ENCODE measurements around the gene CNTNAP2. TPM values are rescaled to one million over a fixed set of nuclear protein-coding genes. Genes with fewer than 3 reads are reported as not detected.

CNTNAP2 gene
- total RNA-seq, 3 donors from 2014 or later (not counting 1 experiment from before 2014, with no cell fraction given) = 0.18 to 1.1 TPM; not detected in 1

DNA sequence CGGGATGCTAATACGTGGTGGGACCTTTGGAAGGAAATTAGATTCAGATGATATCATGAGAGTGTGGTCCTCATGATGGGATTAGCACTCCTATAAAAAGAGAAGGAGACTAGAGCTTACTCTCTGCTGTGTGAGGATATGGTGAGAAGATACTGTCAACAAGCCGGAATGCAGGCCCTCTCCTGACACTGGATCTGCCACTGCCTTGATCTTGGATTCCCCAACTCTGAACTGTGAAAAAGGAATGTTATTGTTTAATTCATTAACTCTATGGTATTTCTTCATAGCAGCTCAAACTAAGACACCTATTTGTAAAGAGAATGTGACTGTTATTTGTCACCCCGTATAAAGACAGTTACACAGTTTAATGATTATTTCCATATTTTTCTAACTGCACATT, 1246.5 kb downstream of the CNTNAP2 start:
- Histone ChIP-seq H3K9me3 (ENCODE audit: control insufficient read depth, insufficient read depth, low read length) (no peaks in the 10 kb centered on the region), H3K27me3 (ENCODE audit: control insufficient read depth, insufficient read depth, low read length) (no peaks in the 10 kb centered on the region), H3K27ac (ENCODE audit: low read length) (no peak overlapping the region), H3K4me1 (ENCODE audit: control insufficient read depth, insufficient read depth, low read length) (no peaks in the 10 kb centered on the region), H3K4me3 (ENCODE audit: low read length) (no peak overlapping the region), H3K36me3 (ENCODE audit: control insufficient read depth, insufficient read depth, low read length) (no peaks in the 10 kb centered on the region)
- TF ChIP-seq, protein P1, sequence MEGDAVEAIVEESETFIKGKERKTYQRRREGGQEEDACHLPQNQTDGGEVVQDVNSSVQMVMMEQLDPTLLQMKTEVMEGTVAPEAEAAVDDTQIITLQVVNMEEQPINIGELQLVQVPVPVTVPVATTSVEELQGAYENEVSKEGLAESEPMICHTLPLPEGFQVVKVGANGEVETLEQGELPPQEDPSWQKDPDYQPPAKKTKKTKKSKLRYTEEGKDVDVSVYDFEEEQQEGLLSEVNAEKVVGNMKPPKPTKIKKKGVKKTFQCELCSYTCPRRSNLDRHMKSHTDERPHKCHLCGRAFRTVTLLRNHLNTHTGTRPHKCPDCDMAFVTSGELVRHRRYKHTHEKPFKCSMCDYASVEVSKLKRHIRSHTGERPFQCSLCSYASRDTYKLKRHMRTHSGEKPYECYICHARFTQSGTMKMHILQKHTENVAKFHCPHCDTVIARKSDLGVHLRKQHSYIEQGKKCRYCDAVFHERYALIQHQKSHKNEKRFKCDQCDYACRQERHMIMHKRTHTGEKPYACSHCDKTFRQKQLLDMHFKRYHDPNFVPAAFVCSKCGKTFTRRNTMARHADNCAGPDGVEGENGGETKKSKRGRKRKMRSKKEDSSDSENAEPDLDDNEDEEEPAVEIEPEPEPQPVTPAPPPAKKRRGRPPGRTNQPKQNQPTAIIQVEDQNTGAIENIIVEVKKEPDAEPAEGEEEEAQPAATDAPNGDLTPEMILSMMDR (IDR thresholded peaks at IDR 0.05) = no peak
- no peak for DNase-seq
- Mint-ChIP-seq H3K27ac (no peak overlapping the region), H3K36me3 (no peaks in the 10 kb centered on the region), H3K4me1 (no peaks in the 10 kb centered on the region), H3K27me3 (ENCODE audit: low read depth in 2 of 2) (no peaks in the 10 kb centered on the region), H3K4me3 (no peak overlapping the region), H3K9me3 (peaks cover 10 to 12% of the 10 kb centered on the region in 2 donors)
- intact Hi-C loops (cut with micrococcal nuclease) = no loop called here
- no peak for ATAC-seq
- 79% methylated on average over 4 of the region's 4 CpGs for WGBS (ENCODE audit: insufficient coverage)

DNA sequence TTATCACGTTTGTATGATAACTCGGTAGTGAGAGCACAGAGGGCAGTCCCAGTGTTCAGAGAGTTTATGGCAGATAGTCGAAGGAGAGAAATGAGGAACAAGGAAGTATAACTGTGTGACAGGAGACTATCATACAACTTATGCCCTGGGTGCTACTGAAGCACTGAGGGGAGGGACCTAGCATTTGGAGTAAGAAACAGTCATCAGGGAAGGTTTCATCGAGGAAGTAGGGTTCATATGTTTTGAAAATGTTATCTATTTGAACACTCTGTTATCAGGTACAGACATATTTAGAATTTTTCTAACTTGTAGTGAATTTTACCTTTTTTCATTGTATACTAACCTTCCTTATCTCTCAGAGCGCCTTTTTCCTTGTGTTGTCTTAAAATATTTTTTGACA, 1259.6 kb downstream of the CNTNAP2 start:
- no peaks in the 10 kb centered on the region for H3K36me3 Mint-ChIP-seq
- WGBS (ENCODE audit: insufficient coverage) = 67% methylated on average over 3 of the region's 5 CpGs
- Histone ChIP-seq H3K4me3 (ENCODE audit: low read length) (no peak overlapping the region), H3K4me1 (ENCODE audit: control insufficient read depth, insufficient read depth, low read length) (no peaks in the 10 kb centered on the region), H3K27me3 (ENCODE audit: control insufficient read depth, insufficient read depth, low read length) (no peaks in the 10 kb centered on the region), H3K27ac (ENCODE audit: low read length) (no peak overlapping the region), H3K36me3 (ENCODE audit: control insufficient read depth, insufficient read depth, low read length) (no peaks in the 10 kb centered on the region), H3K9me3 (ENCODE audit: control insufficient read depth, insufficient read depth, low read length) (peaks cover 3% of the 10 kb centered on the region)
- no peaks in the 10 kb centered on the region for H3K4me1 Mint-ChIP-seq
- H3K27me3 Mint-ChIP-seq (ENCODE audit: low read depth in 2 of 2) = no peaks in the 10 kb centered on the region
- no peak for ATAC-seq
- no peak overlapping the region for H3K4me3 Mint-ChIP-seq
- TF ChIP-seq, protein P1 (IDR thresholded peaks at IDR 0.05) = no peak
- intact Hi-C loops (cut with micrococcal nuclease) = no loop called here
- DNase-seq = no peak
- no peak overlapping the region for H3K27ac Mint-ChIP-seq
- H3K9me3 Mint-ChIP-seq = peaks cover 8 to 9% of the 10 kb centered on the region in 2 donors

DNA sequence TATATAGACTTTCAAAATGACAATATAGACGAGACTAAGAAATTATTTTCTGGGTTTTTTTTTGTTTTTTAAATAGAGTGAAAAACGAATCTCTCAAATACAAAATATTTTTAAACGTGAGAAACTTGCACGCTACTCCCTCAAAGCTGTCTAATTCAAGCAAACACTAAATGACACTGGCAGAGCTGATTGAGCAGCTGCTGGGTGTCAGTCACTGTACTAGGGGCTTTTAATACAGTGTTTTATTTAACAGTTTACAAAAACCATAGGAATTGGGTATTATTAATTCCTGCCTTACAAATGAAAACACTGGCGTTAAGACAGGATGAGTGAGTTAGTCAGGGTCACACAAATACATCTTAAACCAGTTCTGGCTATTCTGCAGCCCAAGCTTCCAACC, 1264.3 kb downstream of the CNTNAP2 start:
- TF ChIP-seq, protein P1 (IDR thresholded peaks at IDR 0.05) = no peak
- no peak overlapping the region for H3K4me3 Mint-ChIP-seq
- no peaks in the 10 kb centered on the region for H3K36me3 ChIP-seq (ENCODE audit: control insufficient read depth, insufficient read depth, low read length)
- H3K9me3 Mint-ChIP-seq = peaks cover 6 to 7% of the 10 kb centered on the region in 2 donors
- H3K27ac ChIP-seq (ENCODE audit: low read length) = no peak overlapping the region
- H3K27ac Mint-ChIP-seq = no peak overlapping the region
- H3K9me3 ChIP-seq (ENCODE audit: control insufficient read depth, insufficient read depth, low read length) = no peaks in the 10 kb centered on the region
- H3K4me3 ChIP-seq (ENCODE audit: low read length) = no peak overlapping the region
- no peaks in the 10 kb centered on the region for H3K4me1 ChIP-seq (ENCODE audit: control insufficient read depth, insufficient read depth, low read length)
- H3K27me3 Mint-ChIP-seq (ENCODE audit: low read depth in 2 of 2) = no peaks in the 10 kb centered on the region
- intact Hi-C loops (cut with micrococcal nuclease) = no loop called here
- 92% methylated on average over 2 of the region's 5 CpGs for WGBS (ENCODE audit: insufficient coverage)
- H3K27me3 ChIP-seq (ENCODE audit: control insufficient read depth, insufficient read depth, low read length) = no peaks in the 10 kb centered on the region
- ATAC-seq (no peak), DNase-seq (no peak)
- no peaks in the 10 kb centered on the region for H3K4me1 Mint-ChIP-seq
- no peaks in the 10 kb centered on the region for H3K36me3 Mint-ChIP-seq

DNA sequence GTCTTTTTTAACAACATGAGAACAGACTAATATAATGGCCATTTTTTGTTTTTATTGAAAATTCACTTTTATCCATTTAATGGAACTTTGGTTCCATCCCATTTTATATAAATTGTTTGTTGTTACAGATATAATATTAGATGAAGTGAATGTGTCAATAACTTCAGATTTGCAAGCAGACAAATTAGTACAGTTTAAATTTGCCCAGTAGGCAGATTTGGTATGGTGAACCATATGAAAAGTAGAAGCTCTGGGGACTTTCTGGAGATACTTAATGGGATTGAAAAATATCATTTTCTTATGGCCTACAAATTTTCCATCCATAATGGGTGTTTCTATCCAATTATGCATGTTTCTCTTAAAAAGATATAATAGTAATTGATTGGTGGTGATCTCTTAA, 1277.7 kb downstream of the CNTNAP2 start:
- Histone ChIP-seq H3K27ac (ENCODE audit: low read length) (no peak overlapping the region), H3K4me1 (ENCODE audit: control insufficient read depth, insufficient read depth, low read length) (no peaks in the 10 kb centered on the region), H3K4me3 (ENCODE audit: low read length) (no peak overlapping the region), H3K9me3 (ENCODE audit: control insufficient read depth, insufficient read depth, low read length) (no peaks in the 10 kb centered on the region), H3K36me3 (ENCODE audit: control insufficient read depth, insufficient read depth, low read length) (no peaks in the 10 kb centered on the region), H3K27me3 (ENCODE audit: control insufficient read depth, insufficient read depth, low read length) (no peaks in the 10 kb centered on the region)
- Mint-ChIP-seq H3K27ac (no peak overlapping the region), H3K4me3 (no peak overlapping the region), H3K9me3 (peaks cover 8 to 15% of the 10 kb centered on the region in 2 donors), H3K4me1 (no peaks in the 10 kb centered on the region), H3K27me3 (ENCODE audit: low read depth in 2 of 2) (no peaks in the 10 kb centered on the region), H3K36me3 (no peaks in the 10 kb centered on the region)
- DNase-seq (no peak), ATAC-seq (no peak)
- intact Hi-C loops (cut with micrococcal nuclease) = no loop called here
- TF ChIP-seq, protein P1 (IDR thresholded peaks at IDR 0.05) = no peak

All from natural killer cell (primary cell).